CD14-positive monocyte (primary cell): ENCODE results near the gene SOX3. TPM values are rescaled to one million over a fixed set of nuclear protein-coding genes. Genes with fewer than 3 reads are reported as not detected.

ENCODE experiments used
- DNase-seq, 3 donors: peaks; one replicate each; pipeline ENCODE4 v3.0.0-alpha.2; 2011 to 2022
- H2AFZ ChIP-seq: 2 replicates; pipeline ENCODE4 v1.6.0; 2012; ENCODE audit warnings: mild to moderate bottlenecking, low read depth, low read length, inconsistent platforms; ENCODE audit not compliant: insufficient read depth, poor library complexity, severe bottlenecking
- H3K27ac ChIP-seq, 2 donors: 1 replicate in 1 of 2; 2 replicates in 1 of 2; pipeline ENCODE4 v1.5.1; 2012 to 2013; ENCODE audit warnings: low read length in 2 of 2, control low read depth in 1 of 2, inconsistent platforms in 1 of 2, low read depth in 1 of 2, mild to moderate bottlenecking in 1 of 2
- H3K27me3 ChIP-seq, 2 donors: one replicate each; pipeline versions ENCODE4 v1.6.0 to v1.6.1; 2011 to 2013; ENCODE audit warnings: low read length in 2 of 2; ENCODE audit not compliant: control insufficient read depth in 2 of 2, insufficient read depth in 2 of 2
- H3K36me3 ChIP-seq, 2 donors: replicated peaks in 1 of 2; 1 replicate in 1 of 2; 2 replicates in 1 of 2; pipeline versions ENCODE4 v1.5.1 to v1.6.1; 2012 to 2013; ENCODE audit warnings: low read length in 2 of 2, control low read depth in 1 of 2, inconsistent platforms in 1 of 2, mild to moderate bottlenecking in 1 of 2; ENCODE audit not compliant: insufficient read depth in 2 of 2, control insufficient read depth in 1 of 2
- H3K4me1 ChIP-seq, 2 donors: 1 replicate in 1 of 2; 2 replicates in 1 of 2; pipeline versions ENCODE4 v1.5.1 to v1.6.1; 2012 to 2013; ENCODE audit warnings: low read length in 2 of 2, control low read depth in 1 of 2, inconsistent platforms in 1 of 2, mild to moderate bottlenecking in 1 of 2, moderate library complexity in 1 of 2; ENCODE audit not compliant: insufficient read depth in 2 of 2, control insufficient read depth in 1 of 2
- H3K4me2 ChIP-seq: replicated peaks from 2 replicates; pipeline ENCODE3; 2012; ENCODE audit warnings: low read length, moderate library complexity, mild to moderate bottlenecking; ENCODE audit not compliant: poor library complexity, severe bottlenecking; ENCODE audit errors: extremely low read depth
- H3K4me3 ChIP-seq, 3 experiments: fragments of 200-600 bp in 1 of 3; sonication (generic) in 1 of 3; replicated peaks in 1 of 3; 1 replicate in 2 of 3; 2 replicates in 1 of 3; pipeline ENCODE4 v1.5.1; 2011 to 2013; ENCODE audit warnings: low read length in 3 of 3, mild to moderate bottlenecking in 3 of 3, control low read depth in 2 of 3, low read depth in 2 of 3, inconsistent platforms in 1 of 3, moderate library complexity in 1 of 3
- H3K79me2 ChIP-seq: 2 replicates; pipeline ENCODE4 v1.6.0; 2012; ENCODE audit warnings: mild to moderate bottlenecking, control low read depth, inconsistent platforms, low read length, moderate library complexity; ENCODE audit not compliant: insufficient read depth
- H3K9ac ChIP-seq: 2 replicates; pipeline ENCODE4 v1.6.0; 2017; ENCODE audit warnings: low read length, mild to moderate bottlenecking; ENCODE audit not compliant: insufficient read depth, poor library complexity, severe bottlenecking
- H3K9me3 ChIP-seq, 2 donors: replicated peaks in 1 of 2; 1 replicate in 1 of 2; 2 replicates in 1 of 2; pipeline versions ENCODE4 v1.5.1 to v1.6.1; 2012 to 2013; ENCODE audit warnings: low read length in 2 of 2, control low read depth in 1 of 2; ENCODE audit not compliant: control insufficient read depth in 1 of 2, insufficient read depth in 1 of 2
- H4K20me1 ChIP-seq: 2 replicates; pipeline ENCODE4 v1.6.0; 2012; ENCODE audit warnings: mild to moderate bottlenecking, low read length, control low read depth, moderate library complexity; ENCODE audit not compliant: insufficient read depth
- H3K27ac Mint-ChIP-seq, 7 donors: one replicate each; pipeline ENCODE4 v1.8.0; 2020; ENCODE audit warnings: mild to moderate bottlenecking in 7 of 7, mixed read lengths in 7 of 7, moderate library complexity in 6 of 7, inconsistent platforms in 2 of 7
- H3K27me3 Mint-ChIP-seq, 3 donors: one replicate each; pipeline ENCODE4 v1.8.0; 2021 to 2022; ENCODE audit warnings: low read depth in 3 of 3, mild to moderate bottlenecking in 3 of 3, mixed read lengths in 3 of 3, moderate library complexity in 3 of 3, inconsistent platforms in 1 of 3
- H3K36me3 Mint-ChIP-seq, 2 donors: one replicate each; pipeline ENCODE4 v1.8.0; 2020; ENCODE audit warnings: mixed read lengths in 2 of 2, inconsistent platforms in 1 of 2, mild to moderate bottlenecking in 1 of 2
- H3K4me1 Mint-ChIP-seq: one replicate; pipeline ENCODE4 v1.8.0; 2020; ENCODE audit warnings: mild to moderate bottlenecking, mixed read lengths
- H3K4me3 Mint-ChIP-seq, 2 donors: one replicate each; pipeline ENCODE4 v1.8.0; 2020; ENCODE audit warnings: mild to moderate bottlenecking in 2 of 2, mixed read lengths in 2 of 2, moderate library complexity in 1 of 2
- H3K9me3 Mint-ChIP-seq, 7 donors: one replicate each; pipeline ENCODE4 v1.8.0; 2020 to 2022; ENCODE audit warnings: mixed read lengths in 7 of 7, mild to moderate bottlenecking in 6 of 7, moderate library complexity in 6 of 7, inconsistent platforms in 2 of 7
- CTCF ChIP-seq: fragments of 200-600 bp; IDR thresholded peaks from one replicate; pipeline ENCODE4 v1.8.0; 2022; ENCODE audit warnings: antibody characterized with exemption, mild to moderate bottlenecking
- intact Hi-C, 2 donors: fragments of 100-400 bp; cut with micrococcal nuclease; formaldehyde crosslinking; loops; one replicate each; pipeline versions ENCODE4 v1.15.0 to v1.15.1; 2023
- polyA plus RNA-seq, 3 donors: library from polyadenylated mRNA; depleted of rRNA in 1 of 3; unstranded in 2 of 3; stranded (reverse) in 1 of 3; fragments of 300-500 nt in 2 of 3; fragments of >200 nt in 1 of 3; fragmentation: Illumina TruSeq in 2 of 3; gene quantifications; 1 replicate in 2 of 3; 2 replicates in 1 of 3; pipeline ENCODE4 v1.2.3, GENCODE V29; 2012 to 2021

SOX3 gene
- polyA plus RNA-seq, 3 donors = not detected

GRCh38 chrX:140480765-140481164 is 24.1 kb downstream of the SOX3 start:
- no peak overlapping the region for H3K27ac Mint-ChIP-seq
- H3K27me3 Mint-ChIP-seq = peaks cover 0 to 2% (median 0%) of the 10 kb centered on the region in 3 donors
- intact Hi-C loops = no loop called here
- no peak overlapping the region for H3K4me2 ChIP-seq
- no peaks in the 10 kb centered on the region for H3K4me1 Mint-ChIP-seq
- no peaks in the 10 kb centered on the region for H3K9me3 ChIP-seq
- no peak for TF ChIP-seq CTCF
- no peak overlapping the region for H3K9ac ChIP-seq
- H2AFZ ChIP-seq = no peak overlapping the region
- no peaks in the 10 kb centered on the region for H3K36me3 Mint-ChIP-seq
- no peak overlapping the region for H3K27ac ChIP-seq
- H3K4me1 ChIP-seq = no peaks in the 10 kb centered on the region
- no peaks in the 10 kb centered on the region for H3K79me2 ChIP-seq
- no peaks in the 10 kb centered on the region for H3K36me3 ChIP-seq
- H3K9me3 Mint-ChIP-seq = peaks cover 0 to 10% (median 2%) of the 10 kb centered on the region in 7 donors
- no peaks in the 10 kb centered on the region for H4K20me1 ChIP-seq
- DNase-seq = no peak
- H3K4me3 ChIP-seq = no peak overlapping the region
- no peak overlapping the region for H3K4me3 Mint-ChIP-seq
- no peaks in the 10 kb centered on the region for H3K27me3 ChIP-seq

- H3K9me3 ChIP-seq = peaks cover 9 to 16% of the 10 kb centered on the region in 2 donors
- H3K27ac ChIP-seq = no peak overlapping the region
- Mint-ChIP-seq H3K9me3 (peaks cover 5 to 17% (median 8%) of the 10 kb centered on the region in 7 donors), H3K27ac (no peak overlapping the region), H3K27me3 (peaks cover 0 to 2% (median 0%) of the 10 kb centered on the region in 3 donors), H3K4me1 (no peaks in the 10 kb centered on the region), H3K4me3 (no peak overlapping the region), H3K36me3 (no peaks in the 10 kb centered on the region)
- H4K20me1 ChIP-seq = no peaks in the 10 kb centered on the region
- no peak for TF ChIP-seq CTCF
- intact Hi-C loops = no loop called here
- no peaks in the 10 kb centered on the region for H3K27me3 ChIP-seq
- H2AFZ ChIP-seq = no peak overlapping the region
- H3K4me2 ChIP-seq = no peak overlapping the region
- no peaks in the 10 kb centered on the region for H3K4me1 ChIP-seq
- H3K4me3 ChIP-seq = no peak overlapping the region
- no peaks in the 10 kb centered on the region for H3K36me3 ChIP-seq
- H3K79me2 ChIP-seq = no peaks in the 10 kb centered on the region
- H3K9ac ChIP-seq = no peak overlapping the region
- no peak for DNase-seq
Measured at GRCh38 chrX:140477987-140478386, 26.9 kb downstream of the SOX3 start.
